Lower lobe of right lung (tissue), 2 donors: ENCODE measurements around the gene PLD5. TPM values are rescaled to one million over a fixed set of nuclear protein-coding genes. Genes with fewer than 3 reads are reported as not detected.

Experiments
- ATAC-seq, 2 donors: fragments of 200-7000 bp; cut with Tn5 transposase; one replicate each; pipeline ENCODE4 v1.9.1; 2020 to 2022; ENCODE audit warnings: mild to moderate bottlenecking in 2 of 2, moderate library complexity in 2 of 2
- DNase-seq: peaks from one replicate; pipeline ENCODE4 v3.0.0-alpha.2; 2020
- H3K27ac ChIP-seq: fragments of 200-600 bp; one replicate; pipeline ENCODE4 v1.8.0; 2022
- H3K27me3 ChIP-seq: fragments of 200-600 bp; one replicate; pipeline ENCODE4 v1.8.0; 2022; ENCODE audit warnings: low read depth
- H3K36me3 ChIP-seq: fragments of 200-600 bp; one replicate; pipeline ENCODE4 v1.8.0; 2022; ENCODE audit warnings: mild to moderate bottlenecking
- H3K4me1 ChIP-seq: fragments of 200-600 bp; one replicate; pipeline ENCODE4 v1.8.0; 2022
- H3K4me3 ChIP-seq: fragments of 200-600 bp; one replicate; pipeline ENCODE4 v1.8.0; 2022; ENCODE audit warnings: mild to moderate bottlenecking
- H3K9me3 ChIP-seq: fragments of 200-600 bp; one replicate; pipeline ENCODE4 v1.8.0; 2022
- CTCF ChIP-seq: fragments of 200-600 bp; IDR thresholded peaks from one replicate; pipeline ENCODE4 v1.8.0; 2022; ENCODE audit warnings: antibody characterized with exemption, mild to moderate bottlenecking
- intact Hi-C: fragments of 100-400 bp; cut with DNase I; formaldehyde crosslinking; loops from one replicate; pipeline ENCODE4 v1.11.0; 2022
- total RNA-seq: library from RNA; stranded (reverse); fragmentation: NEBNext Ultra II Directional; extraction: Animal tissue kit (Norgen Biotek cat#: 25700); gene quantifications from one replicate; pipeline ENCODE4 v1.2.1, GENCODE V29; 2021
- donor health status: DM: no; HTN: yes; CAD: no; lungs with severe emphysema.

PLD5 gene
- total RNA-seq, 1 donor from 2014 or later: 0.21 TPM

- no peaks in the 10 kb centered on the region for H3K4me1 ChIP-seq
- H3K27ac ChIP-seq: no peak overlapping the region
- intact Hi-C loops: no loop called here
- H3K36me3 ChIP-seq: no peaks in the 10 kb centered on the region
- no peak for ATAC-seq
- H3K4me3 ChIP-seq: no peak overlapping the region
- TF ChIP-seq CTCF: no peak
- H3K9me3 ChIP-seq: no peaks in the 10 kb centered on the region
- H3K27me3 ChIP-seq: no peaks in the 10 kb centered on the region
- no peak for DNase-seq
These were observed 67.7 kb downstream of the PLD5 start for GRCh38 chr1:242456726-242457269.

- intact Hi-C loops: no loop called here
- no peak overlapping the region for H3K4me3 ChIP-seq
- ATAC-seq (no peak), DNase-seq (no peak)
- H3K27ac ChIP-seq: no peak overlapping the region
- TF ChIP-seq CTCF: no peak
- H3K36me3 ChIP-seq: no peaks in the 10 kb centered on the region
- no peaks in the 10 kb centered on the region for H3K9me3 ChIP-seq
- H3K4me1 ChIP-seq: no peaks in the 10 kb centered on the region
- H3K27me3 ChIP-seq: no peaks in the 10 kb centered on the region
These were observed 69.5 kb downstream of the PLD5 start for GRCh38 chr1:242455052-242455361.

GRCh38 chr1:242454262-242455051, 70.0 kb downstream of the PLD5 start:
- Histone ChIP-seq H3K27ac (no peak overlapping the region), H3K27me3 (no peaks in the 10 kb centered on the region), H3K9me3 (no peaks in the 10 kb centered on the region), H3K4me3 (no peak overlapping the region), H3K36me3 (no peaks in the 10 kb centered on the region), H3K4me1 (no peaks in the 10 kb centered on the region)
- ATAC-seq (no peak), DNase-seq (no peak)
- intact Hi-C loops: no loop called here
- TF ChIP-seq CTCF: peak; percentile 59

GRCh38 chr1:242452573-242452972, 71.9 kb downstream of the PLD5 start:
- intact Hi-C loops: no loop called here
- no peak overlapping the region for H3K4me3 ChIP-seq
- H3K9me3 ChIP-seq: no peaks in the 10 kb centered on the region
- no peak overlapping the region for H3K27ac ChIP-seq
- no peaks in the 10 kb centered on the region for H3K36me3 ChIP-seq
- peaks cover 5% of the 10 kb centered on the region for H3K27me3 ChIP-seq
- DNase-seq (no peak), ATAC-seq (no peak)
- no peak for TF ChIP-seq CTCF
- no peaks in the 10 kb centered on the region for H3K4me1 ChIP-seq

- H3K27me3 ChIP-seq: peaks cover 9% of the 10 kb centered on the region
- no peak for DNase-seq
- H3K4me1 ChIP-seq: no peaks in the 10 kb centered on the region
- no peaks in the 10 kb centered on the region for H3K9me3 ChIP-seq
- no peak for ATAC-seq
- H3K27ac ChIP-seq: no peak overlapping the region
- intact Hi-C loops: no loop called here
- no peaks in the 10 kb centered on the region for H3K36me3 ChIP-seq
- H3K4me3 ChIP-seq: no peak overlapping the region
- no peak for TF ChIP-seq CTCF
These were observed 74.8 kb downstream of the PLD5 start for GRCh38 chr1:242449661-242450060.
